ENCODE results near the gene KIRREL3.

Gene KIRREL3

DNA sequence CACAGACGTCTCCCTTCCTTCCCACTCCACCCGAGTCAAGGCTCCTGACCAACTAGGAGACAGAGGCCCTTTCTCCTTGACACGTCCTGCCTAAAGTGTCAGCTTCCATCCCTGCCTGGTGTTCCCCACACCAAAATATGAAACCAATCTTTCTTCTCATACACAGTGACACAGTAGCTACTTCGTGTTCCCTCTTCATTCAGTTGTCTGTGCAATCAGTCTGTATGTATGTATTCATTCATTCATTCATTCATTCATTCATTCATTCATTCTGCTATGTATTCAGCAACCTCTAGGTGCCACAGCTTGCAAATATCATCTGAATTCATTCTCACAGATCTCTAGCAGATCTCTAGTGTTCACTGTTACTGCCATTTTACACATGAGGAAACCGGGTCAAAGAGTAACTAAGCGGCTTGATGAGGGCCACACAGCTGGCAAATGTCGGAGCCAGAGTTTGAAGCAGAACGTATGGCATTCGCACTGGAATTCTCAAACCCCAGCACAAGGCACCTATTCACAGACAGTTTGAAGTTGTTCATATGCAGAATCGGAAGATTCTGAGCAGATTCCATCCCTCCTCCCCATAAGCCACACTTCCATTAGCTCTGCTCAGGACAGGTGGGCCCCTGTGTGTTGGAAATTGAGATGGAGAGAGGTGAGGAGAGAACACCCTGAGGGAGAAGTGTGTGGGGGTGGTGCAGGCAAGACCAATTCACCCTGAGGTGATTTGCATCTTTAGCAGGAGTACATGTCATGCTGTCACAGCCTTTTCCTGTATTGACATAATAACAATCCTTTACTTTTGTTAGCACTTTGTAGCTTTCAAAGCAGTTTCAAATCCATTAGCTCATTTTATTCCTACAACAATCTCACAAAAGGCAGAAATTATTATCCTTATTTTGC lies 369.4 kb downstream of the KIRREL3 start:
- DNase-seq (ENCODE audit: low spot score) = no peak

DNA sequence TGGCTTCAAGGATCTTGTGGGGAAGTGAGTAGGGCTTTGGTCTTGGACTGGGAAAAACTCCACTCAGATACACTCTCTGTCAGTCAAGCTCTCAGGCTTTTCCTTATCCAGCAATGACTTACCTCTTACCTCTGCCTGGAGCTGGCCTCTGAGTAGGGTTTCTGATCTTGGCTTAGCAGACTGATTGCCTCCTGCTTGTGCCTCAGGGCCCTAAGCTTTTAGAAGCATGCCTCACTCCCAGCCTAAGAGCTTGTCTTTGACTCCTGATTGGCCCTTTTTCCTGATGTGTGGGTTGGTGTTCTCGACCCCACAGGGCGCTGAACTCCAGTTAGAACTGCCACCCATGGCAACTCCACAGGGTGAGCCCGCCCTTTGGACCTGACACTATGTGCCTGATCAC lies 370.1 kb downstream of the KIRREL3 start:
- no peak for DNase-seq (ENCODE audit: low spot score)

DNA sequence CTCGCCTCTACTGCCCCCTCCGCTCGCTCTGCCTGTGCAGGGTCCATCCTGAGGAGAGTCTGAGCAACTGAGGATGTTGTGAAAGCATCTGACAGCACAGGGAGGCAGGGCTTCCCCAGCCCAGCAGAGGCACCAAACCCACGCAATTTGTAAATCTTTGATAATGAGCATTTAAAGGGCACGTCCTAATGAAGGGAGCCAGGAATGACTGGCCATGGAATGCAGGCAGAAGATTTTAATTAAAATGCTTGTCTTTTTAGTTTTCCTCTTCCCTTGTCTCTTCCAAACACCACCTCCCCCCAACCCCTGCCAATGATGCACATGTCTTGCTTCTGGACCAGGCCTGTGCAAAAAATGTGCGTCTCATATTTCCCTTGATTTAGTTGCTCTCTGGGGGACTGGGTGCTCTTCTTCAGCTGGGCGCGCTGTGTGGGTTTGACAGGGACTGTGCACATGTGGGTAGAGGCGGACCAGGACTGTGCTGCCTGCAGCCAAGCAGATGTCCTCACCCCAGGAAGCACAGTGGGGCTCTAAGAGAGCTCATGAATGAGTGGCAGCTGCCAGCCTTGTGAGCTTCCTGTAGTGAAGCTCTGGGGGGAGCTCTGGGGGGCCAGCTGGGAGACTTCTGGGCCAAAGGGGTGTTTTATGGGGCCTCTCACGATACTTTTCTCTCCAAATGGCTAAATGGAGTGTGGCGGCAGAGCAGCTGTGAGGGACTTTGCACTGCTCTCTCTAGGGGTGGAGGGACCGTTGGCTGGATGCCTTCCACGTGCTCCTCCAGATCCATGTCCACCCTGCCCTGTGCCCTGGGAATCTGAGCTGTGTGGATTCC lies 371.6 kb downstream of the KIRREL3 start:
- DNase-seq (ENCODE audit: low spot score) = no peak

DNA sequence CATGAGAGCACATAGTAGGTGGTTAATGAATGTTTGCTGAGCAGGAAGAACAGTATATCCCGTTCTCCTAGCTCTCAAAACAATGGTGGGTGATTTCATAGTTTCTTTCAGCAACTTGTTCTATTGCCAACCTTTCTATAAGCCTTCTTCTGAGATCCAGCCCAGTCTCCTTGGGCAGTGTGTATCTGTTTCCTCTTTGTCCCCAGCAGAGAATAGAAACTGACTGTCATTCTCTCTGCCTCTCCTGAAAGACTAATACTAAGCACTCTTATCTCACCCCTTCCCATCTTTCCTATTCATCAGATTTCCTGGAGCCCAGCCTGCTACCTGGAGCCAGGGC lies 372.1 kb downstream of the KIRREL3 start:
- DNase-seq (ENCODE audit: low spot score) = no peak

DNA sequence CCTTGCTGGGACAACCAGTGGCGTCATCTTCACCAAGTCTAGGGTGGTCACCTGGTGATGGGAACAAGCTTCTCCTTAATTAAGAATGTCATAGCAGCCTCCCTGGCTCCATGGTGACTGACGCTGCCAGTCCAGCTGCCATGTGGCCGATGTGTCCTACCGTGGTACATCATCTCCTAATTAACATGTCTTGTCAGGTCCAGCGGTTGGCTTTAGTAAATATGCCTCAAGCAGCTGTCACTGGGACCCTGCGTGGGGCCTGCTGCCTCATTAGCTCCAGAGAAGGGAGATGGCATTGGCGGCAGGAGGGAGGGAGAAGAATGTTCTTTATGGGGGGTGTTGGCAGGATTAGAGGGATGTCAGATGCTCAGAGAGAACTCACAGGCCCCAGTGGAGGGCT lies 373.1 kb downstream of the KIRREL3 start:
- no peak for DNase-seq (ENCODE audit: low spot score)

DNA sequence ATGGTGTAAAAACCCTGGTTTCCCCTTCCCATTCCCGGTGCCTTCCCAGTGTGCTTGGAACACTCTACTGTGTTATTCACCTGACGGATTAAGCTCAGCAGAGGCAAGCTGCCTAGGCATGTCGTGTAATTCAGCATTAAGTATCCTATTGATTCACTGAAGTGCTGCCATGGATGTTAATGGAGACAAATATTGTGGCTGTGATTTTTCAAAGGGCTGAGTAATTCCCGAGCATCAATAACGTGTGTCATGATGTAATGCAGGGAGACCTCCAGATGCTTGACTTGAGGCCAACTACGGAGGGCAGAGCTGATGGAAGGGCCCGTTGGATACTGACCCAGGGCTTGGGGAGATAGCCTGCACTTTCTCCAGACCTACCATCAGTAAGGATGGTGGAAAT lies 376.1 kb downstream of the KIRREL3 start:
- DNase-seq (ENCODE audit: low spot score) = no peak

DNA sequence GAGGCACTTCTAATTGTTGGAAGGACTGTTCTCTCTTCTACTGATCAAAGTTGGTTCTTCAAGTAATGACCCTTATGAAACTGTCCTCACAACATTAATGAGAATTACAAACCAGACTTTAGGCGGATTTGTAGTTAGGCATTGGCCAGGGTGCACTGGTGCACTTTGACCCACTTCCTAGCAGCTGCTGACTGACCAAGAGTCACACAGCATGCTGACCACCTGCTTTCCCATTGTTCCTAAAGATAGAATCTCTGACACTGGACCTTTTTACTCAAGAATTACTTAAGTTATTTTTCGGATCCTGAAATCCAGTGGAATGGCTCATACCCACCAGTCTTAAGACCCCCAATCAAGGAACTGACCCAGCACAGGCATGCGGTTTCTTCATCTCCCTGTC lies 381.1 kb downstream of the KIRREL3 start:
- no peak for DNase-seq (ENCODE audit: low spot score)

DNA sequence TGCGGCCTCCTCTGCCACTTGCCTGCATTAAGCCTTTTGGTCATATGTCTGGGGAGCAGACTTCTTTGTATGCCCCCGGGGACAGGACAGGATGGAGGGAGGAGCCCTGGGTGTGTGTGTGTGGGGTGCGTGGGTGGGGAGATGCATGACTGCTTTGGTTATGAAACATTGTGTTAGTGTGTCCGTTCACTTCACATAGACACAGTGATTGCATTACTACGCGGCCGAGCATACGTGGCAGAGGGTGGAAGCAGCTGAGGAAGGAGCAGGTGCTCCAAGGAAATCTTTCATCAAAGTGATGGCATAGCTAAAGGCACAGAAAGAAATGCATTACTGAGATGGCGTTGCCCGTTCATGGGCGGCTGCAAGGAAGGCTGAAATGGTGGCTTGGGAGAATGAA lies 384.7 kb downstream of the KIRREL3 start:
- DNase-seq (ENCODE audit: low spot score) = no peak

DNA sequence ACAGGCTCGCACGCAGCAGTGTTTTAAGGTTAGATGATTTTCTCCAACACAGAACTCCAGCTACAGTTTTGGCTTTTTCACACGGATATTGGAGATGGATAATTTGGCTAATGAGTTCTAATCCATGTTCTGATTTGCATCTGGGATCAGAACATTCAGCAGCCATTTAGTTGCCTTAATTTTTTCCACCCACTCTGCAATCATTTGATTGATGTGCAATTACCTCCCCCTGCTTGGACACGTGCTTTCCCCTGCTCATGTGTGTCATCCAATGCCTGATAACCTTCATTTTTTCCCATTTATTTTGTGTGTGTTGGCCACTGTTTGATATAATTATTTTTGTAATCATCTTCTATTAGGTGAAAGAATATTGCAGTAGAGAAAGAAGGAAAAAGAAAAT lies 387.3 kb downstream of the KIRREL3 start:
- no peak for DNase-seq (ENCODE audit: low spot score)

DNA sequence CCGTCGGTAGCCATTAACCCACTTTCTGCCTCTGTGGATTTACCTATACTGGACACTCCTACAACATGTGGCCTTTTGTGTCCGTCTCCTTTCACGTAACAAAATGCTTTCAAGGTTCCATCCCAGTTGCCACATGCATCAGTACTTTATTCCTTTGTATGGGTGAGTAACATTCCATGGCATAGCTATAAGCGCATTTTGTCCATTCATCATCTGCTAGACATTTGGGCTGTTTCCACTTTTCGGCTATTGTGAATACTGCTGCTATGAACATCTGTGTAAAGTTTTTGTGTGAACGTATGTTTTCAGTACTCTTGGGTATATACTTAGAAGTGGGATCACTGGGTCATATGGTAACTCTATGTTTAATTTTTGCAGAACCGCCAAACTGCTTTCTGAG lies 387.9 kb downstream of the KIRREL3 start:
- no peak for DNase-seq (ENCODE audit: low spot score)

DNA sequence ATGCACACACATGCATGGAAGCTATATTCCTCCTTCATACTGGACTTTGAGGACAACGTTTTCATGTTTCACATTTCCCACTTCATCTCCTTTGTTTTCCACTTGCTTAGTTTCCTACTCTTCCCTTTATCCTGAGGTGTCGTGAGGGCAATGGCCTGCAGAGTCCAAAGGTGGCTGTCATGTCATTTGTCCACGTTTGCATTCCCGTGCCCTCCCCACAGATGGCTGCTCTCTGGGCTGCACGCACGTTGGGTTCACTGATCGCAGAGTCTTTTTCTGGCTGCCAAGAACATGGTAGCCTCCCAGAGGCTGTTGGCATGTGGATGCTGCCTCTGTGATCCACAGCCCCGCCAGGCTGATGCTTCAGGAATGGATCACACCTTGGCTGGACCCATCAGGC lies 389.1 kb downstream of the KIRREL3 start:
- no peak for DNase-seq (ENCODE audit: low spot score)

DNA sequence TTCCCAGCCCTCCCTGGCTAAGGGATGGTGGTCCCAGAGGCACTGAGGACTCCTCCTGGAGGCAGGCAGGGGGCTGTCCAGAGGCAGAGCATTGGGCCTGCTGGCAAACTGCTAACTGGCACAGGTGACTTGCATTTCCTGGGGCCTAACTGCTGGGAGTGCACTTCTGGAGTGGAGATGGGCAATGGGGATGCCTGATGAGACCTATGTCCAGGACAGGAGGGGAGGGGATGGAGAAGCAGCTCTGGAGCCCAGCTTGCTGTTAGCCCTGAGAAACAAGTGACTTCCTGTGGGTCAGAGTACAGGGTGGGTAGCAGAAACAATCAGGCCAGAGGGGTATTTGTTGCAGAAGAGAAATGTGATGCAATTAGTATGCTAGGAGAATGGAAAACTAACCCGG lies 391.9 kb downstream of the KIRREL3 start:
- DNase-seq (ENCODE audit: low spot score) = no peak

DNA sequence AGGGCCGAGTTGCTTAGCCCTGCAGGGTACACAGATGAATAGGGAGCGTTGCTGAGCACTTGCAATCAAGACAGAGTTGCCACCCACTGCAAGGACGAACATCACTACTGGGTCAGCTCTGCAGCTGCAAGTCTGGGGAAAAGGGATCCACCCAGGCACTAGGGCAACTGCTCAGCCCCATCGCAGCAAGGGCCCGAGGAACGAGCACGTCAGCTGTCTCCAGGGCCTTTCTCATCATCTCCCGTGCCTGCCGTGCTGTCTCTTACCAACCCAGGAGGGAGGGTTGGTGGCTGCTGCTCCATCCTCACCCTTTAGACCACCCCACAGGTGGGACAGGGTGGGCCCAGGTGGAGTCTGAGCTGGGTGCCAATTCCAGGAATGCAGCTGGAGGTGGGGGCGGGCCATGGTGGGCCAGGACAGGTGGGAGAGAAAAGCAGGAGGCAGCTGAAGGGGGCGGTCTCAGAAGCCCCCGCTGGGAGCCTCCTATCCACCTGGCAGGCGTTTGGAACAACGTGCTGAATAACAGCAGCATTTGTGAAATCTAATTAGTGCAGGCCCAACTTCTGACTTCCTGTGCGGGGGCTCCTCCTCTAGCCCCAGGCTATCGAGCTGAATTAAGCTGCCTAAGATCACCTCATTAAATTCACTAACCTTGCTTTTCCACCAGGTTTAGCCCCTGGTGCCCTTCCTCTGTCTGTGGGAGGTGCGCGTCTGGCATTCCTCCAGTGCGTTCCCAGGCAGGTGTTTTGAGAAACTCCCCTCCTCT lies 392.6 kb downstream of the KIRREL3 start:
- no peak for DNase-seq (ENCODE audit: low spot score)

DNA sequence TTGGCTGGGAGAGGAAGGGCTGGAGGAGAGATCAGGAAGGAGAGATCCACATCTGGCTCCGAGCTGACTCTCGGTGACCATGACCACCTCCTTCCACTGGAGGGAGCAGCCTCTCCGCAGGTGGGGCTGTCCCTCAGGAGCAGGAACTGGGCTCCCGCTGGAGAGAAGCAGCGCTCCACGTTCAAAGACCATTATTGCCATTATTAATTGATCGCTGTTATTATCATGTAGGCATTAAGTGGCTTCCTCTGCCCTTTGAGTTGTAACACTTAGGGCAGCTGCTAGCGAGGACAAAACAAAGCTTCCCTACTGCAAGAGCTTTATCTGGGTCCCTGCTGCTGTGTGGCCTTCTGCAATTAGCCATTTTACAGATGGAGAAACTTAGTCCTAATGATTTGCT lies 393.2 kb downstream of the KIRREL3 start:
- DNase-seq (ENCODE audit: low spot score) = peak; percentile 82

DNA sequence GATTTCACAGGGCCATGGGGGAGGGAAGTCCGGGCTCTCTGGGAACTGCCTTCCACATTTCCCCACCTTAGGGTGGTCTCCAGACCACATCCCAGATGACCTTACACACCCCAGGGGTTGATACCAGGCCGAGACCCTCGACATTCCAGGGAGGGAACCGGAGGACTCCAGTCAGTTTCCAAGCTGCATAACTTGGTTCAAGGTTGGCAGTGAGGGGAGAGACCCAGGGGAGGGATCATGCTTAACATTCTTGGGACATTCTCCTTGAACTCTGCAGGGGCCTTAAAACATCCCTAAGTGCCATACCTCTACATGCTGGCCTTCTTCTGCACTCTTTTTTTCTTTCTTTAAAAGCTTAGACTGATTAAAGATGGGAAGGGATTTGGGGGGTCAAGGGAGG lies 394.1 kb downstream of the KIRREL3 start:
- no peak for DNase-seq (ENCODE audit: low spot score)

DNA sequence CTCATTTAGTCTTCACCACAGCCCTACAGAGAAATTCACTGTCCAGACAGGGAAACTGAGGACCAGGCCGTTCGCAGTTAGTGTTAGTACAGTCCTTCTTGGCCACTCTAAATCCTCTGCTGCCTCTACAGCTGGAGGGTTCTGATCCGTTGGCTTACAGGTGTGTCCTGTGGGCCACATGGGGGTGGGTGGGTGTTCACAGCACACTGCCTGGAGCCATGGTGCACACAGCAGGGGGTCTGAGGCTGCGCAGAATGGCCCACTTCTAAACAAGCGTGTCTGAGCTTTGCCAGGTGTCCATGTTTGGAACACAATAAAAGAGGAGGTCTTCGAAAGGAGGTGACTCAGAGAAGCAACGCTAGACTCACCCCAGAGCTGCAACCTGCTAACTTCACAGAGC lies 396.1 kb downstream of the KIRREL3 start:
- no peak for DNase-seq (ENCODE audit: low spot score)

DNA sequence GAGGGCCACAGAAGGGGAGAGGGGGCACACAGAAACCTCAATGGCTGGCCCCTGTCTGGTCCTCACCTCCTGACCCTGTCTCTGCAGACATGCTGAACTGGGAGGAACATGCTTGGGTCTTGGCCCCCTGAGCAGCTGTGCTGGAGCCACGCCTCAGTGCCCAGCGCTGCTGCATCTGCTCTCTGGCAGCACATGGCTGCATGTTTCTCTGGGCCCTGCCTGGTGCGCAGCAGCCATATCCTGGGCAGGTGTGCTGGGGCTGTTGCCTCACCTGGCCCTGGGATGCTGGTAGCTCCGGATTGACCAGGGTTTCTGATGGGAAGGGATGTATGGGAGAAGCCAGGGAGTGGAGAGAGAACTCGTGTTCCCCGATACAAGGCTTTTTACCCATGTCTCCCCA lies 397.1 kb downstream of the KIRREL3 start:
- DNase-seq (ENCODE audit: low spot score) = no peak

DNA sequence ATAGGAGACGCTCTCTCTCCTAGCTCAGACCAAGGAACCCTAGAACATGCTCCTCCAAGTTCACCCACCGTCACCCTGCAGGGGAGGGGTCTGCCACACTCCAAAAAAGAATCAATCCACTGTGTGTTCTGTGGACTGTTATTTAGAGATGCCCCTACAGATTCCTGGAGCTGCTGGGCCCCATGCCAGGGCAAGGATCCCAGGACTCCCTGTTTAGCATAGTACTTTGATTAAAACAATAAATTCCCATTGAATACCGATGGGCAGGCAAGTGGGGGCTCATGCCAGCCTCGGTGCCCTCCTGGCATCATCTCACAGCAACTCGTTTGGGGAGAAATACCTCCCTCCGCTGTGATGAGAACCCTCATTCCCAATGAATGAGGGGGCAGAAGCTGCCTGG lies 397.6 kb downstream of the KIRREL3 start:
- no peak for DNase-seq (ENCODE audit: low spot score)

DNA sequence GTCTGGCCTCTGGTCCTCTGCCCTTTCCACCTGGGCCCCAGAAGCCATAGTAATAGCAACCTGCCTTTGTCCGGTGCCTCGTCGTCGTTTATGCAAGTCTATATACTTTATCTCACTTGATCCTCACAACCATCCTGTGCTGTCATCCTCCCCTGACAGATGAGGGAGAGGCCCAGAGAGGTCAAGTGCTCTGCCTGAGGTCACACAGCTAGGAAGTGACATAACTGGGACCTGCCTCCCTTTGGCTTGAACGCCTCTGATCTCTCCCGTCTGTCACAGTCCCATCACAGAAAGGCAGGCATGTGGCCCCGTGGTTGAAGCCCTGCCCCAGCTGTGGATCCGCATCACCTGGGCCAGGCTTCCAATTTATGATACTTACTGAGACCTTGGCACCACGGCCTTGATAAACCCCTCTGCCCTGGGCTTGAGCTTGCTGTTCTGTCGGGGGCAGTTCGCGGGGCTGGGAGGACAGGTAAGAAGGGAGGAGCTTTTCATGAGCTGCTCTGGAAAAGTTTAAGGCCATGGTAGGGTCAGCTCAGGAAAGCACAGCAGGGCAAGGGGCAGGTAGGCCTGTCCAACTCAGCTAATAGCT lies 398.1 kb downstream of the KIRREL3 start:
- no peak for DNase-seq (ENCODE audit: low spot score)

DNA sequence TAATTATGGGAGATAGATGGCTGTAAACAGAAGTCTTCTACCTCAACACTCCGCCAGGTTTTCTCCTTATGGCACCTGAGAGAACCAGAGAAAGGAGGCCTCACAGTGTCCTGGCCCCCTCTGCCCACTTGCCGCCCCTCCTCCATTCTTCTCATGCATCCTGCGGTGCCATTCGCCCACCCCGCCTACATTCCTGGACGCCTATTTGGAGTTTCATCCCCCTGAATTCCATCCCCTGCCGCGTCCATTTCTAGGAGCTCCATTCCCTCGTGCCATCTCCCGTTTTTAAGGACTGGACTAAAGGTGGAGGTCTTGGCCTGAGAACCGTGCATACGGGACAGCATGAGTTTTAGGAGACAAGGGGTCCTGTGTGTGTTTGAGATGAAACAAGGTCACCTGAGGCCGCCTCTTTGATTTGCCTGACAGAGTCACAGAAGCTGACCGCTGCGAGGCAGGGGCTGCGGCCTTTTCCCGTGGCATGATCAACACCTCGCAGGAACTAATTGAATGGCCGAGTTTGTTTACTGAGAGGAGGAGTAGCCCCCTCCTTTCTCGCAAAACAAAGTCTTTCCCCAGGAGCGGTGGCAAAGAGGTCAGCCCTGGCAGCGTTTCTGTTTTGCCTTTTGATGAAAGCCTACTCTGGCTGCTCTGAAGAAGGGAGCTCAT lies 398.9 kb downstream of the KIRREL3 start:
- no peak for DNase-seq (ENCODE audit: low spot score)

DNA sequence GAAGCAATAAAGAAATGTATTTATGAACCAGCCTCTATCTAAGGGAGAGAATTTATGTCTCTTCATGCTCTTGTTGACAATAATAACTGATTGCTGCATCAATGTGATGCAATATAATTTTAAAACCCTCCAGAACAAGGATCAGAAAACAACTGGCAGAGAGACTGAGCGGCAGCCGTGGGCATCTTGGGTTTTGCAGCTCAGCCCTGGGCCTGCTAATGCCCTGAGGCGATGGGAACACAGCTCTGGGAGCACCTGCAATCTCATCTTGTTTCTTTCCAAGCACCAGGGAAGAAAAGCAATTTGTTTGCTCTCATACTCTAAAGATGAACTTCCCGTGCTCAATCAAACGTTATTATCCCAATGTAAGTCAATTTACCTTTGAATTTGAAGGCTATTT lies 399.4 kb downstream of the KIRREL3 start:
- DNase-seq (ENCODE audit: low spot score) = no peak
